Body of pancreas (tissue), 4 donors: ENCODE results near the gene RGS11.

Source experiments
- POLR2A ChIP-seq, 3 donors: fragments of 450-650 bp; IDR thresholded peaks; one replicate each; pipeline ENCODE4 v1.6.1; 2016; ENCODE audit warnings: antibody characterized with exemption in 3 of 3, mild to moderate bottlenecking in 2 of 3
- TF ChIP-seq, protein P1 (sequence below), 7 experiments: fragments of 450-650 bp in 4 of 7; fragments of 200-600 bp in 3 of 7; sonication (generic) in 3 of 7; IDR thresholded peaks; one replicate each; pipeline ENCODE4 v1.5.1; 2016 to 2019; ENCODE audit warnings: antibody characterized with exemption in 7 of 7

DNA sequence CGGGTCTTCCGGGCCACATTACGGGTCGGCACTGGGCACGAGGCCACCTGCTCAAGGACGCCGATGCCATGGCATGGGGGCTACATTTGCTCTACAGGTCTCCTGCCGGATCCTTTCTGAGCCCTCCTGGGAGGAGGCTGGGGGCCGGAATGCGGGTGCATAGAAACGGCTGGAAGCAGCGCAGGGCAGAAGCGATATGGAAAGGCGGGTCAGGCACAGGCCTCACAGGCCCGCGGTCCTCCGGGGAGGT, 48.4 kb upstream of the RGS11 start:
- TF ChIP-seq, protein P1, sequence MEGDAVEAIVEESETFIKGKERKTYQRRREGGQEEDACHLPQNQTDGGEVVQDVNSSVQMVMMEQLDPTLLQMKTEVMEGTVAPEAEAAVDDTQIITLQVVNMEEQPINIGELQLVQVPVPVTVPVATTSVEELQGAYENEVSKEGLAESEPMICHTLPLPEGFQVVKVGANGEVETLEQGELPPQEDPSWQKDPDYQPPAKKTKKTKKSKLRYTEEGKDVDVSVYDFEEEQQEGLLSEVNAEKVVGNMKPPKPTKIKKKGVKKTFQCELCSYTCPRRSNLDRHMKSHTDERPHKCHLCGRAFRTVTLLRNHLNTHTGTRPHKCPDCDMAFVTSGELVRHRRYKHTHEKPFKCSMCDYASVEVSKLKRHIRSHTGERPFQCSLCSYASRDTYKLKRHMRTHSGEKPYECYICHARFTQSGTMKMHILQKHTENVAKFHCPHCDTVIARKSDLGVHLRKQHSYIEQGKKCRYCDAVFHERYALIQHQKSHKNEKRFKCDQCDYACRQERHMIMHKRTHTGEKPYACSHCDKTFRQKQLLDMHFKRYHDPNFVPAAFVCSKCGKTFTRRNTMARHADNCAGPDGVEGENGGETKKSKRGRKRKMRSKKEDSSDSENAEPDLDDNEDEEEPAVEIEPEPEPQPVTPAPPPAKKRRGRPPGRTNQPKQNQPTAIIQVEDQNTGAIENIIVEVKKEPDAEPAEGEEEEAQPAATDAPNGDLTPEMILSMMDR (IDR thresholded peaks at IDR 0.05): no peak
- no peak for TF ChIP-seq POLR2A (IDR thresholded peaks at IDR 0.05)
